ENCODE results near the gene EBF4.

The EBF4 gene

GRCh38 chr20:2741881-2742280 is 49.3 kb downstream of the EBF4 start:
- H3K27ac ChIP-seq = no peak overlapping the region
- TF ChIP-seq CTCF (conservative IDR thresholded peaks at IDR 0.05) = no peak

GRCh38 chr20:2742431-2742830 is 49.9 kb downstream of the EBF4 start:
- no peak overlapping the region for H3K27ac ChIP-seq
- TF ChIP-seq CTCF (conservative IDR thresholded peaks at IDR 0.05) (no peak), ZFX (IDR thresholded peaks at IDR 0.05) (no peak)

GRCh38 chr20:2742934-2743559 is 50.5 kb downstream of the EBF4 start:
- TF ChIP-seq CTCF (conservative IDR thresholded peaks at IDR 0.05) (peak; percentile 95), ZFX (IDR thresholded peaks at IDR 0.05) (no peak)
- H3K27ac ChIP-seq = no peak overlapping the region

GRCh38 chr20:2745060-2745910 is 52.7 kb downstream of the EBF4 start:
- H3K27ac ChIP-seq = no peak overlapping the region

GRCh38 chr20:2745936-2746635 is 53.5 kb downstream of the EBF4 start:
- H3K27ac ChIP-seq = no peak overlapping the region
- TF ChIP-seq CTCF (conservative IDR thresholded peaks at IDR 0.05) (no peak), ZFX (IDR thresholded peaks at IDR 0.05) (no peak)

More at GRCh38 chr20:2745060-2745910, 52.7 kb downstream of the EBF4 start:
- TF ChIP-seq ZFX (IDR thresholded peaks at IDR 0.05) (no peak), CTCF (conservative IDR thresholded peaks at IDR 0.05) (no peak)

GRCh38 chr20:2746636-2747265 is 54.2 kb downstream of the EBF4 start:
- TF ChIP-seq ZFX (IDR thresholded peaks at IDR 0.05) (no peak), CTCF (conservative IDR thresholded peaks at IDR 0.05) (no peak)

More at GRCh38 chr20:2746636-2747265, 54.2 kb downstream of the EBF4 start:
- H3K27ac ChIP-seq = no peak overlapping the region

Data from C4-2B (cell line).